ENCODE data around the gene NACA. TPM values are rescaled to one million over a fixed set of nuclear protein-coding genes. Genes with fewer than 3 reads are reported as not detected.

Gene NACA
- total RNA-seq (2012; rRNA removed), result 1,147 and 1,336 TPM in 2 replicates

- H3K9ac ChIP-seq (ENCODE audit: low read depth, low read length), result peak within 1 kb of the TSS; percentile 99
- H3K27me3 ChIP-seq (ENCODE audit: control insufficient read depth, insufficient read depth, low read length), result no peaks in the 10 kb centered on the region
- H3K4me1 ChIP-seq (ENCODE audit: control insufficient read depth, insufficient read depth, low read length), result peaks cover 30% of the 10 kb centered on the region
- peaks cover 34% of the 10 kb centered on the region for H3K36me3 ChIP-seq (ENCODE audit: insufficient read depth, low read length)
- no peaks in the 10 kb centered on the region for H3K9me3 ChIP-seq (replicated peaks; ENCODE audit: low read length)
- H3K4me3 ChIP-seq (ENCODE audit: low read length), result peak within 1 kb of the TSS; percentile 86
- peak within 1 kb of the TSS; percentile 77 for H3K4me2 ChIP-seq (ENCODE audit: low read length)
Measured at GRCh38 chr12:56724972-56725722, at the start of gene NACA. NACA (minus strand) TSS chr12:56725299; CDS start chr12:56724521, 778 bp downstream.

- H3K36me3 ChIP-seq (ENCODE audit: insufficient read depth, low read length), result no peaks in the 10 kb centered on the region
- H3K4me1 ChIP-seq (ENCODE audit: control insufficient read depth, insufficient read depth, low read length), result no peaks in the 10 kb centered on the region
- no peak overlapping the region for H3K9ac ChIP-seq (ENCODE audit: low read depth, low read length)
- no peaks in the 10 kb centered on the region for H3K27me3 ChIP-seq (ENCODE audit: control insufficient read depth, insufficient read depth, low read length)
- H3K4me2 ChIP-seq (ENCODE audit: low read length), result no peak overlapping the region
- H3K4me3 ChIP-seq (ENCODE audit: low read length), result no peak overlapping the region
- no peaks in the 10 kb centered on the region for H3K9me3 ChIP-seq (replicated peaks; ENCODE audit: low read length)
Measured at GRCh38 chr12:56773113-56773512, 48.0 kb upstream of the NACA start.

- no peaks in the 10 kb centered on the region for H3K36me3 ChIP-seq (ENCODE audit: insufficient read depth, low read length)
- no peaks in the 10 kb centered on the region for H3K4me1 ChIP-seq (ENCODE audit: control insufficient read depth, insufficient read depth, low read length)
- H3K9ac ChIP-seq (ENCODE audit: low read depth, low read length), result no peak overlapping the region
- H3K4me3 ChIP-seq (ENCODE audit: low read length), result no peak overlapping the region
- H3K27me3 ChIP-seq (ENCODE audit: control insufficient read depth, insufficient read depth, low read length), result no peaks in the 10 kb centered on the region
- H3K4me2 ChIP-seq (ENCODE audit: low read length), result no peak overlapping the region
- no peaks in the 10 kb centered on the region for H3K9me3 ChIP-seq (replicated peaks; ENCODE audit: low read length)
Measured at GRCh38 chr12:56772625-56773024, 47.5 kb upstream of the NACA start.

- Histone ChIP-seq H3K9me3 (replicated peaks; ENCODE audit: low read length) (no peaks in the 10 kb centered on the region), H3K27me3 (ENCODE audit: control insufficient read depth, insufficient read depth, low read length) (no peaks in the 10 kb centered on the region), H3K4me2 (ENCODE audit: low read length) (no peak overlapping the region), H3K36me3 (ENCODE audit: insufficient read depth, low read length) (no peaks in the 10 kb centered on the region), H3K9ac (ENCODE audit: low read depth, low read length) (no peak overlapping the region), H3K4me1 (ENCODE audit: control insufficient read depth, insufficient read depth, low read length) (no peaks in the 10 kb centered on the region), H3K4me3 (ENCODE audit: low read length) (no peak overlapping the region)
Measured at GRCh38 chr12:56769868-56770267, 44.8 kb upstream of the NACA start.

GRCh38 chr12:56768424-56768823 is 43.3 kb upstream of the NACA start:
- H3K9me3 ChIP-seq (replicated peaks; ENCODE audit: low read length), result no peaks in the 10 kb centered on the region
- no peaks in the 10 kb centered on the region for H3K27me3 ChIP-seq (ENCODE audit: control insufficient read depth, insufficient read depth, low read length)
- no peak overlapping the region for H3K4me3 ChIP-seq (ENCODE audit: low read length)
- no peaks in the 10 kb centered on the region for H3K36me3 ChIP-seq (ENCODE audit: insufficient read depth, low read length)
- H3K4me1 ChIP-seq (ENCODE audit: control insufficient read depth, insufficient read depth, low read length), result no peaks in the 10 kb centered on the region
- no peak overlapping the region for H3K4me2 ChIP-seq (ENCODE audit: low read length)
- no peak overlapping the region for H3K9ac ChIP-seq (ENCODE audit: low read depth, low read length)

- Histone ChIP-seq H3K4me1 (ENCODE audit: control insufficient read depth, insufficient read depth, low read length) (no peaks in the 10 kb centered on the region), H3K9ac (ENCODE audit: low read depth, low read length) (no peak overlapping the region), H3K27me3 (ENCODE audit: control insufficient read depth, insufficient read depth, low read length) (no peaks in the 10 kb centered on the region), H3K36me3 (ENCODE audit: insufficient read depth, low read length) (no peaks in the 10 kb centered on the region), H3K9me3 (replicated peaks; ENCODE audit: low read length) (no peaks in the 10 kb centered on the region), H3K4me2 (ENCODE audit: low read length) (no peak overlapping the region), H3K4me3 (ENCODE audit: low read length) (no peak overlapping the region)
Measured at GRCh38 chr12:56766535-56766934, 41.4 kb upstream of the NACA start.

GRCh38 chr12:56763753-56764657 is 38.9 kb upstream of the NACA start:
- H3K9ac ChIP-seq (ENCODE audit: low read depth, low read length), result no peak overlapping the region
- no peak overlapping the region for H3K4me3 ChIP-seq (ENCODE audit: low read length)
- peaks cover 4% of the 10 kb centered on the region for H3K9me3 ChIP-seq (replicated peaks; ENCODE audit: low read length)
- H3K4me1 ChIP-seq (ENCODE audit: control insufficient read depth, insufficient read depth, low read length), result no peaks in the 10 kb centered on the region
- H3K36me3 ChIP-seq (ENCODE audit: insufficient read depth, low read length), result no peaks in the 10 kb centered on the region
- H3K27me3 ChIP-seq (ENCODE audit: control insufficient read depth, insufficient read depth, low read length), result no peaks in the 10 kb centered on the region
- no peak overlapping the region for H3K4me2 ChIP-seq (ENCODE audit: low read length)

GRCh38 chr12:56761812-56762211 is 36.7 kb upstream of the NACA start:
- Histone ChIP-seq H3K4me1 (ENCODE audit: control insufficient read depth, insufficient read depth, low read length) (no peaks in the 10 kb centered on the region), H3K36me3 (ENCODE audit: insufficient read depth, low read length) (no peaks in the 10 kb centered on the region), H3K27me3 (ENCODE audit: control insufficient read depth, insufficient read depth, low read length) (no peaks in the 10 kb centered on the region), H3K9ac (ENCODE audit: low read depth, low read length) (no peak overlapping the region), H3K4me3 (ENCODE audit: low read length) (no peak overlapping the region), H3K9me3 (replicated peaks; ENCODE audit: low read length) (peaks cover 7% of the 10 kb centered on the region), H3K4me2 (ENCODE audit: low read length) (no peak overlapping the region)

- no peak overlapping the region for H3K9ac ChIP-seq (ENCODE audit: low read depth, low read length)
Measured at GRCh38 chr12:56760460-56760859, 35.4 kb upstream of the NACA start.

GRCh38 chr12:56759263-56759908 is 34.3 kb upstream of the NACA start:
- Histone ChIP-seq H3K4me3 (ENCODE audit: low read length) (no peak overlapping the region), H3K27me3 (ENCODE audit: control insufficient read depth, insufficient read depth, low read length) (no peaks in the 10 kb centered on the region), H3K36me3 (ENCODE audit: insufficient read depth, low read length) (no peaks in the 10 kb centered on the region), H3K4me2 (ENCODE audit: low read length) (no peak overlapping the region), H3K4me1 (ENCODE audit: control insufficient read depth, insufficient read depth, low read length) (no peaks in the 10 kb centered on the region), H3K9me3 (replicated peaks; ENCODE audit: low read length) (peaks cover 7% of the 10 kb centered on the region), H3K9ac (ENCODE audit: low read depth, low read length) (no peak overlapping the region)

More at GRCh38 chr12:56760460-56760859, 35.4 kb upstream of the NACA start:
- Histone ChIP-seq H3K9me3 (replicated peaks; ENCODE audit: low read length) (peaks cover 7% of the 10 kb centered on the region), H3K4me2 (ENCODE audit: low read length) (no peak overlapping the region), H3K4me3 (ENCODE audit: low read length) (no peak overlapping the region), H3K36me3 (ENCODE audit: insufficient read depth, low read length) (no peaks in the 10 kb centered on the region), H3K27me3 (ENCODE audit: control insufficient read depth, insufficient read depth, low read length) (no peaks in the 10 kb centered on the region), H3K4me1 (ENCODE audit: control insufficient read depth, insufficient read depth, low read length) (no peaks in the 10 kb centered on the region)

- H3K4me1 ChIP-seq (ENCODE audit: control insufficient read depth, insufficient read depth, low read length), result no peaks in the 10 kb centered on the region
- H3K27me3 ChIP-seq (ENCODE audit: control insufficient read depth, insufficient read depth, low read length), result no peaks in the 10 kb centered on the region
- H3K9ac ChIP-seq (ENCODE audit: low read depth, low read length), result no peak overlapping the region
- no peaks in the 10 kb centered on the region for H3K36me3 ChIP-seq (ENCODE audit: insufficient read depth, low read length)
- H3K9me3 ChIP-seq (replicated peaks; ENCODE audit: low read length), result peaks cover 7% of the 10 kb centered on the region
- no peak overlapping the region for H3K4me3 ChIP-seq (ENCODE audit: low read length)
- H3K4me2 ChIP-seq (ENCODE audit: low read length), result no peak overlapping the region
Measured at GRCh38 chr12:56758728-56759262, 33.7 kb upstream of the NACA start.
